Activated CD4-positive, CD25-positive, alpha-beta regulatory T cell treated with anti-CD3 and anti-CD28 coated beads, Interleukin-2, amount 50 U/mL, for 16 hours (primary cell): ENCODE data around the gene PTK7.

Experiments used
- DNase-seq: peaks from one replicate; pipeline ENCODE4 v3.0.0-alpha.2; 2020; ENCODE audit warnings: low read depth, low spot score

PTK7 gene

DNA sequence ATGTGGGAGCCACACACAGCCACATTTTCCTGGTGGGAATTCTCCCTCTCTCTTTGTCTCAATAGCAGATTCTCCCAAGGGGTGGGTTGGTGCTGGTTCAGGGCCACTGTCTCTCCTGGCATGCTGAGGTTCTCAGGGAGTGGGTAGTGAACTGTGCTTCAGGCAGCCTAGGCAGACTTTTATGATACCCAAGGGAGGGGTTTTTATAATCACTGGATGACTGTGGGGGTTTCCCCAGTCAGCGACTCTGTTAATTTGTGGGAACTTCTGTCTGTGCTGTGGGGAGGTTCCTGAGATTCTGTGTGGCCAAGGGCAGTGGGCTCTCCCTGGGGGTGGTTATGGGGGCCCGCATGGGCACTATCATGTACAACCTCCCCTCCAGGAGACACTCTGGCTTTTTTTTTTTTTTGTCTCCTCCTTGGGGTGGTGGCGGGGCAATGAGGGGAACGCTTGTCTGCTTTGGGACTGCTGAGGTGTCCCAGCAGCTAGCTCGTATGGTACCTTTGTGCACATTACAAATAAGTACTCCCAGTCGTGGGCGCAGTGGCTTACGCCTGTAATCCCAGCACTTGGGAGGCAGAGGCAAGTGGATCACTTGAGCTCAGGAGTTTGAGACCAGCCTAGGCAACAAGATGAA, 10.0 kb downstream of the PTK7 start:
- no peak for DNase-seq

GRCh38 chr6:43088654-43089056, 12.5 kb downstream of the PTK7 start:
- DNase-seq = no peak

DNA sequence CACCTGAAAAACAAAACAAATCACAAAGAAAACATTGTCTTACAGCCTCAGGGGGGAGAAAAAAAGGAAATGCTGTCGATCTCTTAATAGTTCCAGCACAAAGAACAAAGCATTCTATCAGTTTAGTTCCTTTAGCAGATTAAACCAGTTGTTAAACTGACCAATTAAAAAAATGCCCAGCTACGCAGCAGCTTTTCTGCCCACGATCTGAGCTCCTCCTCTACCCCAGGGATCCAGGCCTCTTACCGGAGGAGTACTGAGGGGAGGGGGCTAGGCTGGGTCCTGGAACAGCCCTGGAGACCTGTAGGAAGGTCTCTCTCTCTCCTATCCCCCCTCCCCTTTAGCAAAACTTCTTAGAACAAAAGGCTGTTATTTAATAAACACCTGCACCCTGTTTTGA, 13.4 kb downstream of the PTK7 start:
- DNase-seq = no peak

DNA sequence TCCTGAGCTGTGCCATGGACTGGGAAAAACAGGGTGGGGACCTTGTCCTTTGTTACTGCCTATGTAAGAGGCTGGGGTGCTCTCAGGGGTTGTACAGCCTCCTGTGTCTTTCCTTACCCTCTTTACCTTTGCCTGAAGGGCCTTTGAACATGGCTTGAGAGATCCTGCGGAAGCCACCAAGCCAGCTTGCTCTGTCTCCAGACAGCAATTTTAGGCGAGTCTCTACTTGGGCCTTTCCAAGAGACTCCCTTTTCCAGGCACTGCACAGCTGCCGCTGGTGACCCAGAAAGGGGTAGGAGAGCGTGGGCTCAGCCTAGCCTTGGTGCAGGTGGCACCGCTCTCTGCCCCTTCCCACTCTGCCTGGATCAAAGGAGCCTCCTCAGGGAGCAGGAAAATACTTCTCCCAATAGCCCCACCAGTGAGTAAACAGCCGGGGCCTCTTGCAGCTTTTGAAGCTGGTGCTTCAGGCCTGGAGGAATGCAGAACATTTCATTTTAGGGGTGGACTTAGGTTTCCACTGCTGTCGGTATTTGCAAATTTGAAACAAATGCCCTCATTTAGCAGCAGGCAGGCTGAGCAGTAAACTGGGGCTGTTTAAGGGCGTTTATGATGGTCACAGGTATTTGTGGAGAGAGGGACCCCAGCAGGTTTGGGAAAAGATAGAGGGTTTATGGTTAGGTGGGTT, 13.9 kb downstream of the PTK7 start:
- no peak for DNase-seq

- no peak for DNase-seq
These were observed 14.4 kb downstream of the PTK7 start for GRCh38 chr6:43090559-43090956.

GRCh38 chr6:43091020-43091419, 14.9 kb downstream of the PTK7 start:
- DNase-seq = no peak

- DNase-seq = no peak
These were observed 15.4 kb downstream of the PTK7 start for GRCh38 chr6:43091436-43091991.

GRCh38 chr6:43092635-43093034, 16.5 kb downstream of the PTK7 start:
- DNase-seq = no peak

DNA sequence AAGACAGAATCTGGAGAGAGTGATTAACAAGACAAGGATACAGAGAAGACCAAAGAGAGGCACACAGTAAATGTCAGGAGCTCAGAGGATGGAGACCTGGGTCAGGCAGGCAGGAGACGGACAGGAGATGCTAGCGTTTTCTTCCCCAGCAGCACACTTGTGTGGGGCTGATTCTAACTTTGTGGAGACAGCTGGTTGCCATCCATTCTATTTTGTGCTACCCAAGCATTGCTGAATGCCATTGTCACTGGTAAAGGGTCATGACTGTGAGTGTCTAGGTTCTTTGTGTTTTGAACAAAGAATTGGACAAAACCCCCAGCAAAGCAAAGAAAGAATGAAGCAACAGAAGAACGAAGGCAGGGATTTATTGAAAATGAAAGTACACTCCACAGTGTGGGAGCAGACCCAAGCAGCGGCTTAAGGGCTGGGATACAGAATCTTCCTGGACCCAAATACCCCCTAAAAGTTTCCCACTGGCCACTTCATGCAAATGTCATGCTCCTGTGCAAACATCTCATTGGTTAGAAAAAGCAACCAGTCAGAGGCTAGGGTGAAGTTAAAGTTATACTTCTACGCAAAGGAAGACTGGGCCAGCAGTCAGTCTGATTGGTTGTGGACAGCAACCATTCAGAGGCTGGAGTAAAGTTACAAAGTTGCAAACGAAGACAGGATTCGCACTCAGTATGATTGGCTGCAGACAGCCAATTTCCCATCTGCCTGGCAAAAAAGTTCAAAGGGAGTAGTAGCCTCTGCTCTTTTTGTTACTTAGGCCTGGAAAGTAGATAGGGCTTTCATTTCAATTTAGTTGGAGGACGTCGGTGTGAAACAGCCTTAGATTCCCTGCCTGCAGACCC, 17.5 kb downstream of the PTK7 start:
- DNase-seq = no peak

DNA sequence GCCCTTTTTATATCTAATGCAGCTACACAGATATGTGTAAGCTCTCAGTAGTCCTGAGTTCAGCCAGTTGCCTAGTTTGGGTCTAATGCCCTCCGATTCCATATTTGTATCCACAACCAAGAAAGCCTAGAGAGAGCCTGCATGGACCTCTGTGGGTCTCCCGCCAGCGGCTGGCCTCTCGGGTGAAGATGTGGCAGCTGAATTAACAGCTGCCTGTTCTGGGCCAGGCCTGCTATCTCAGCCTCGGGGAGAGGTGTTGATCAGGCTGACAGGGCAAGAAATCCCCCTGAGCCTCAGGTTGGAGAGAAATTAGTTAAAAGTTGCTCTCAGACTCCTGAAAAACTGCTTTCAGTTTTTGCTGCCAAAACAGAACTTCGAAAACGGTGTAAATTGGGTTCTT, 19.8 kb downstream of the PTK7 start:
- DNase-seq = no peak

DNA sequence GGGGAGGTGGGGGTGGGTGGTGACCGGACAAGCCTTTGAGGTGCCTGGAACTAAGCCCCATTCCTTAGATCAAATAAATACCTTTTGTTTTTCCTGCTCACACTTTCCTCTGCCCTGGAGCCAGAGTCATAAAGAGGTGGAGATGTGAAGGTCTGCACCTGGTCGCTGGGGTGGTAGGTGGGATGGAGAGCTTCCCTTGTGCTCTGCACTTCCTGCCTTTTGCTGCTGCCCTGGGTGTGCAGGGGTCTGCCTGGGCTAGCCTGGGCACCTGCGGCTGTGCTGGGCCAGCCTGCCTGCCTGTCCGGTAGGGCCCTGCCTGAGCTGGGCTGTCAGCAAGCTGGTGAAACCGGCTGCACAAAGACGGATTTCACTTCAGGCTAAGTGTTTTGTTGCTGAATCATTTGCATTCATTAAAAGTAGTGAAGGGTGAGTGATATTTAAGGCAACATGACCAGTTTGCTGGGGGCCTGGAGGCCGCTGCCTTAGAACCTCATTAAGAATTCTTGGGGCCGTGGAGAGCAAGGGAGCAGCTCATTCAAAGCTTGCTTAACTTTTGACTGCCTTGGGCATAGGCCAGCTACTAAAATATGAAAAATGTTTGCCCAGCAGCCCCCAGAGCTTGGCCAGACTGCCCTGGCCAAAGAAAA, 20.5 kb downstream of the PTK7 start:
- no peak for DNase-seq

DNA sequence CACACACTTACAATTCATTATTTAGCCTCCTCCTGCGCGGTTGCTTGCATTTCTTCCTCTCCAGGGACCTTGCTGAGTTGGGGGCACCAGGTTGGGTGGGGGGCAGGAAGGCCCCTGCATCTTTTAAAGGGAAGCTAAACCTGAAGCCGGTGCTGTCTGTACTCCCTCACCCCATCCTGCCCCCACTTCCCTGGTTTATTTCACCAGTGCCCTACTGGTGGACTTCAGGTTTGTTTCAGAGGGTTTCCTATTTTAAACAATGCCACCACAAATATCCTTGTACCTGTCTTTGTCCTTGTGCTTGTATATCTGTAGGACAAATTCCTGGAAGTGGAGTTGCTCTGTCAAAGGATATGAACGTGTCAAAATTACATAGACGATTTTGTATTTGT, 21.0 kb downstream of the PTK7 start:
- DNase-seq = no peak

DNA sequence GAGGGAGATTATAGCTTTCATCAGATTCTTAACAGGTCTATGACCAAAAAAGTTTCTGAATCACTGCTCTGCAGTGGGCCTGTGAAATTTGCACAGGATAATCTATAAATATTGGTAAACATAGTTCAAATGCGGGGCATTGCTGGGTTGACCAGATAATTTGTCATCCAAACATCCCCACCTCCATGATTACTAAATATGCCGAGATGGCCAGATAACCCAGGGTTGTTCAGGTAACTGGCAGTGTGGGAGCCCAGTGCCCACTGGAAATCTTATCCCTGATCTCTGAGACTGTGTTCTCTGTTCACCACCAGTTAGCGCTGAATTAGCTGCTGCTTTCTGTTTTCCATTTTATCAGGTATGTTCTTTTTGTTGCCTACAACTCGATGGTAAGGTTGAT, 21.4 kb downstream of the PTK7 start:
- DNase-seq = no peak

- no peak for DNase-seq
These were observed 25.4 kb downstream of the PTK7 start for GRCh38 chr6:43101497-43101896.

DNA sequence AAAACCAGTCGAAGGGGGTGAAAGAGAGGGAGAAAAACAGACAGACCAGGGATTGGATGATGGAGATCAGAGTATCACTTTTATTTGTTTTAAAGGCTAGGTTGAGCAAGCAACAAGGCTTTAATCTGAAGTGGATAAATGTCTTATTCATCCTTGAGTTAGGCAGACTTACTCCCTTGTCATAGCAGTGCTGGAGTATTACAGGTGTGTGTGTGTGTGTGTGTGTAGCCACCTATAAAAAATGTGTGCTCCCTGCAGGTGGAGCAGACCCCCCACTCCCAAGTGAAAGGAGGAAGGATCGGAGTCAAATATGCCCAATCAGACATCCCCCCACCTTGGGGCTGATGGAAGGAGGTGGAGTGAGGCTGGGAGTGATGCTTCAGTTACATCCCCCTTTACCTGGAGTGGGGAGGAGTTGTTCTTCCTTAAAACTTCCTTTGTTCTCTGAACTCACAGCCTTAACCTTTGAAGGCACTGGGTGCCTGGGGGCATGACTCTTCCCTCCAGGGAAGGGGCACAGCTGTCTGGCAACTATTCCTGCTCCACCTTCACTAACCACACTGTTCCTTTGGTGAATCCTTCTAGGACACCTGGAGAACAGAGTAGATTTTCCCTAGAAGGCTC, 27.3 kb downstream of the PTK7 start:
- DNase-seq = no peak

- no peak for DNase-seq
These were observed 29.6 kb downstream of the PTK7 start for GRCh38 chr6:43105538-43106222.

DNA sequence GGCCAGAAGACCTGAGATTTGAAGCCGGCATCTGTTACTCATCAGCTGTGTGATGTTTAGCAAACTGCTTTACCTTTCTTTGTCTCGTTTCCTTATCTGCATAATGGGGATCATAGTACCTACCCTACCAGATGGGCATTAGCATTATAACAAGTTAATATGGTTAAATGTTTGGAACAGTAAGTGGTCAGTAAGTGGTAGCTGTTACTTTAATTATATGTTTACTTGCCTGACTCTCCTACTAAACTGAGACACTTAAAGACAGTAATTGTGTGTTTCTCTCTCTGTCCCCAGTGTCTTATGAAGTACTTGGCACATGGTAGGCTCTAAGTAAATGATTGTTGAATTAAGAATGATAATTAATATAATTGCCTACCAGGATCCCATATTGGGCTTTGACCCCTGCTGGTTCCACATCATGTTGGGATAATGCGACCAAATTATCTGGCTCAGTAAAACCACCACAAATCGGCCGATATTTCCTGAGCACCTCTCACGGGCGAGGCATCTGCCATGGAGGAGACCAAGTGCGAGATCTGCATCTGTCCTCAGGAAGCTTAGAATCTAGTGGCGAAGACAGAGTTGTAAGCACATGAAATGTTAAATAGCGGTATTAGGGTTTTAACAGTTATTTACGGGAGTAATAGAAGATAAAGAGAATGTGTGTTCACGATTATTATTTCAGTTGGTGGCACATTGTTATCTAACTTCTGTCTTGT, 31.4 kb downstream of the PTK7 start:
- no peak for DNase-seq

- DNase-seq = no peak
These were observed 37.5 kb downstream of the PTK7 start for GRCh38 chr6:43113431-43114260.

GRCh38 chr6:43115365-43115764, 39.3 kb downstream of the PTK7 start:
- no peak for DNase-seq
